NT2/D1 (cell line): ENCODE measurements around the gene GPC6.

Experiments used
- YY1 ChIP-seq: IDR thresholded peaks from 2 replicates; pipeline ENCODE4 v1.6.1; 2011; ENCODE audit not compliant: insufficient read length, insufficient read depth
- ZNF274 ChIP-seq: IDR thresholded peaks from 2 replicates; pipeline ENCODE4 v1.6.1; 2011; ENCODE audit warnings: mild to moderate bottlenecking, low read depth, low read length

GRCh38 chr13:94296471-94296870 is 1069.9 kb downstream of the GPC6 start:
- TF ChIP-seq ZNF274 = no peak
- no peak for TF ChIP-seq YY1
